ENCODE measurements around the gene TET1. TPM values are rescaled to one million over a fixed set of nuclear protein-coding genes. Genes with fewer than 3 reads are reported as not detected.
"Not testable (repeated sequence)": the region's sequence is repeated elsewhere in the genome, so short reads cannot be mapped to it uniquely, and the experiment has no call there.

The TET1 gene
- total and polyA plus RNA-seq, 4 donors, result 0.06 to 2.1 (median 0.75) TPM

GRCh38 chr10:68517188-68517587 is 42.9 kb upstream of the TET1 start (continued):
- TF ChIP-seq GABPA (IDR thresholded peaks at IDR 0.05 in 1 of 2, conservative IDR thresholded peaks at IDR 0.05 in 1 of 2) (no peak), RXRA (IDR thresholded peaks at IDR 0.05) (no peak), TAF1 (conservative IDR thresholded peaks at IDR 0.05) (no peak)

- not testable (repeated sequence) for H3K27me3 ChIP-seq (ENCODE audit: control insufficient read depth in 4 of 4, insufficient read depth in 4 of 4, low read length in 3 of 4); H3K4me1 ChIP-seq (ENCODE audit: control insufficient read depth in 4 of 4, insufficient read depth in 4 of 4, low read length in 3 of 4); H3K9me3 ChIP-seq (ENCODE audit: control insufficient read depth in 4 of 4, low read length in 3 of 4); DNase-seq (ENCODE audit: low spot score); H3K27ac ChIP-seq (ENCODE audit: low read depth in 1 of 2, low read length in 2 of 2); H3K4me3 ChIP-seq (ENCODE audit: low read depth in 1 of 3, low read length in 3 of 3); H3K9ac ChIP-seq (ENCODE audit: low read depth in 1 of 2, low read length in 2 of 2)
- 95% methylated on average over 11 of the region's 11 CpGs for WGBS
- peaks cover 3 to 13% (median 9%) of the 10 kb centered on the region in 4 donors for H3K36me3 ChIP-seq (ENCODE audit: control insufficient read depth in 4 of 4, insufficient read depth in 3 of 4, low read depth in 1 of 4, low read length in 3 of 4)
Observed at GRCh38 chr10:68518609-68519008, 41.5 kb upstream of the TET1 start.

GRCh38 chr10:68525490-68526038 is 34.6 kb upstream of the TET1 start:
- peak overlapping the region; percentile 1 to 18 for H3K27ac ChIP-seq (ENCODE audit: low read depth in 1 of 2, low read length in 2 of 2)
- not testable (repeated sequence) for DNase-seq (ENCODE audit: low spot score); H3K4me3 ChIP-seq (ENCODE audit: low read depth in 1 of 3, low read length in 3 of 3); H3K9me3 ChIP-seq (ENCODE audit: control insufficient read depth in 4 of 4, low read length in 3 of 4); H3K27me3 ChIP-seq (ENCODE audit: control insufficient read depth in 4 of 4, insufficient read depth in 4 of 4, low read length in 3 of 4); H3K36me3 ChIP-seq (ENCODE audit: control insufficient read depth in 4 of 4, insufficient read depth in 3 of 4, low read depth in 1 of 4, low read length in 3 of 4); H3K9ac ChIP-seq (ENCODE audit: low read depth in 1 of 2, low read length in 2 of 2)
- peaks cover 7 to 18% (median 10%) of the 10 kb centered on the region in 4 donors for H3K4me1 ChIP-seq (ENCODE audit: control insufficient read depth in 4 of 4, insufficient read depth in 4 of 4, low read length in 3 of 4)
- 44% methylated on average over 3 of the region's 5 CpGs for WGBS

GRCh38 chr10:68526634-68527307 is 33.4 kb upstream of the TET1 start:
- TF ChIP-seq SP1 (IDR thresholded peaks at IDR 0.05), result peak; percentile 66
- TF ChIP-seq REST (IDR thresholded peaks at IDR 0.05), result peak; percentile 46
- TF ChIP-seq FOXA1 (IDR thresholded peaks at IDR 0.05), result peak; percentile 48
- TF ChIP-seq TAF1 (conservative IDR thresholded peaks at IDR 0.05), result peak; percentile 22
- peak; percentile 74 for TF ChIP-seq FOXA2 (IDR thresholded peaks at IDR 0.05)
- TF ChIP-seq ZBTB33 (IDR thresholded peaks at IDR 0.05), result peak; percentile 35
- peak; percentile 39 to 71 for TF ChIP-seq RXRA (IDR thresholded peaks at IDR 0.05)
- no peak for TF ChIP-seq RAD21 (IDR thresholded peaks at IDR 0.05)
- TF ChIP-seq EGR1 (IDR thresholded peaks at IDR 0.05; ENCODE audit: low read depth in 2 of 2), result no peak
- TF ChIP-seq YY1 (IDR thresholded peaks at IDR 0.05), result no peak
- TF ChIP-seq HNF4A (conservative IDR thresholded peaks at IDR 0.05), result peak; percentile 46 to 59
- TF ChIP-seq ATF3 (IDR thresholded peaks at IDR 0.05), result no peak
- no peak for TF ChIP-seq NR2F2 (IDR thresholded peaks at IDR 0.05)
- peak in 1 of 2 donors; percentile 32 for TF ChIP-seq JUND (IDR thresholded peaks at IDR 0.05)
- no peak for TF ChIP-seq HNF4G (IDR thresholded peaks at IDR 0.05)
- Histone ChIP-seq H3K9me3 (ENCODE audit: control insufficient read depth in 4 of 4, low read length in 3 of 4) (no peaks in the 10 kb centered on the region), H3K27me3 (ENCODE audit: control insufficient read depth in 4 of 4, insufficient read depth in 4 of 4, low read length in 3 of 4) (no peaks in the 10 kb centered on the region), H3K9ac (ENCODE audit: low read depth in 1 of 2, low read length in 2 of 2) (peak overlapping the region; percentile 75 to 93), H3K4me1 (ENCODE audit: control insufficient read depth in 4 of 4, insufficient read depth in 4 of 4, low read length in 3 of 4) (peaks cover 7 to 18% (median 10%) of the 10 kb centered on the region in 4 donors), H3K27ac (ENCODE audit: low read depth in 1 of 2, low read length in 2 of 2) (peak overlapping the region; percentile 96 to 97), H3K36me3 (ENCODE audit: control insufficient read depth in 4 of 4, insufficient read depth in 3 of 4, low read depth in 1 of 4, low read length in 3 of 4) (peaks cover 0 to 6% (median 2%) of the 10 kb centered on the region in 4 donors), H3K4me3 (ENCODE audit: low read depth in 1 of 3, low read length in 3 of 3) (peak overlapping the region; percentile 87 to 97 (median 92))
- under 1% methylated on average over 11 of the region's 11 CpGs for WGBS
- DNase-seq (ENCODE audit: low spot score), result no peak
